ENCODE results near the gene COL27A1.
A peak's percentile ranks its signal among the peaks of the same experiment; 100 is the strongest.
"Not testable (repeated sequence)": the region's sequence is repeated elsewhere in the genome, so short reads cannot be mapped to it uniquely, and the experiment has no call there.

Gene COL27A1

GRCh38 chr9:114314256-114314867 lies 159.0 kb downstream of the COL27A1 start:
- H3K27ac ChIP-seq (ENCODE audit: low read depth, low read length), result no peak overlapping the region
- H2AFZ ChIP-seq (ENCODE audit: low read length, unreplicated experiment), result no peak overlapping the region
- no peaks in the 10 kb centered on the region for H3K27me3 ChIP-seq (ENCODE audit: insufficient read depth, low read length)
- no peak overlapping the region for H3K4me3 ChIP-seq (ENCODE audit: low read depth, low read length)
- H3K79me2 ChIP-seq (ENCODE audit: control insufficient read depth, insufficient read depth, low read length, unreplicated experiment), result no peaks in the 10 kb centered on the region
- H3K4me1 ChIP-seq (ENCODE audit: control insufficient read depth, insufficient read depth, low read length, unreplicated experiment), result no peaks in the 10 kb centered on the region
- no peaks in the 10 kb centered on the region for H3K36me3 ChIP-seq (ENCODE audit: insufficient read depth, low read length)

GRCh38 chr9:114314881-114315722 lies 159.8 kb downstream of the COL27A1 start:
- Histone ChIP-seq H3K4me1 (ENCODE audit: control insufficient read depth, insufficient read depth, low read length, unreplicated experiment) (no peaks in the 10 kb centered on the region), H3K27me3 (ENCODE audit: insufficient read depth, low read length) (no peaks in the 10 kb centered on the region), H3K27ac (ENCODE audit: low read depth, low read length) (no peak overlapping the region), H3K4me3 (ENCODE audit: low read depth, low read length) (no peak overlapping the region), H2AFZ (ENCODE audit: low read length, unreplicated experiment) (no peak overlapping the region), H3K36me3 (ENCODE audit: insufficient read depth, low read length) (no peaks in the 10 kb centered on the region), H3K79me2 (ENCODE audit: control insufficient read depth, insufficient read depth, low read length, unreplicated experiment) (no peaks in the 10 kb centered on the region)

- no peak overlapping the region for H3K4me3 ChIP-seq (ENCODE audit: low read depth, low read length)
- H3K27me3 ChIP-seq (ENCODE audit: insufficient read depth, low read length), result no peaks in the 10 kb centered on the region
- no peaks in the 10 kb centered on the region for H3K79me2 ChIP-seq (ENCODE audit: control insufficient read depth, insufficient read depth, low read length, unreplicated experiment)
- no peaks in the 10 kb centered on the region for H3K4me1 ChIP-seq (ENCODE audit: control insufficient read depth, insufficient read depth, low read length, unreplicated experiment)
- H3K36me3 ChIP-seq (ENCODE audit: insufficient read depth, low read length), result no peaks in the 10 kb centered on the region
- no peak overlapping the region for H2AFZ ChIP-seq (ENCODE audit: low read length, unreplicated experiment)
- H3K27ac ChIP-seq (ENCODE audit: low read depth, low read length), result no peak overlapping the region
Observed at GRCh38 chr9:114315723-114316363, 160.5 kb downstream of the COL27A1 start.

- Histone ChIP-seq H3K4me1 (ENCODE audit: control insufficient read depth, insufficient read depth, low read length, unreplicated experiment) (peaks cover 2% of the 10 kb centered on the region), H3K4me3 (ENCODE audit: low read depth, low read length) (no peak overlapping the region), H2AFZ (ENCODE audit: low read length, unreplicated experiment) (no peak overlapping the region), H3K27me3 (ENCODE audit: insufficient read depth, low read length) (no peaks in the 10 kb centered on the region), H3K27ac (ENCODE audit: low read depth, low read length) (no peak overlapping the region), H3K36me3 (ENCODE audit: insufficient read depth, low read length) (no peaks in the 10 kb centered on the region), H3K79me2 (ENCODE audit: control insufficient read depth, insufficient read depth, low read length, unreplicated experiment) (no peaks in the 10 kb centered on the region)
Observed at GRCh38 chr9:114316605-114317230, 161.4 kb downstream of the COL27A1 start.

- Histone ChIP-seq H2AFZ (ENCODE audit: low read length, unreplicated experiment) (no peak overlapping the region), H3K36me3 (ENCODE audit: insufficient read depth, low read length) (no peaks in the 10 kb centered on the region), H3K27ac (ENCODE audit: low read depth, low read length) (no peak overlapping the region), H3K4me1 (ENCODE audit: control insufficient read depth, insufficient read depth, low read length, unreplicated experiment) (peaks cover 9% of the 10 kb centered on the region), H3K79me2 (ENCODE audit: control insufficient read depth, insufficient read depth, low read length, unreplicated experiment) (no peaks in the 10 kb centered on the region), H3K27me3 (ENCODE audit: insufficient read depth, low read length) (no peaks in the 10 kb centered on the region), H3K4me3 (ENCODE audit: low read depth, low read length) (no peak overlapping the region)
Observed at GRCh38 chr9:114317665-114318357, 162.5 kb downstream of the COL27A1 start.

- Histone ChIP-seq H3K27ac (ENCODE audit: low read depth, low read length) (no peak overlapping the region), H3K4me3 (ENCODE audit: low read depth, low read length) (no peak overlapping the region), H2AFZ (ENCODE audit: low read length, unreplicated experiment) (no peak overlapping the region), H3K79me2 (ENCODE audit: control insufficient read depth, insufficient read depth, low read length, unreplicated experiment) (no peaks in the 10 kb centered on the region), H3K36me3 (ENCODE audit: insufficient read depth, low read length) (no peaks in the 10 kb centered on the region), H3K27me3 (ENCODE audit: insufficient read depth, low read length) (no peaks in the 10 kb centered on the region), H3K4me1 (ENCODE audit: control insufficient read depth, insufficient read depth, low read length, unreplicated experiment) (peaks cover 9% of the 10 kb centered on the region)
Observed at GRCh38 chr9:114318416-114318815, 163.1 kb downstream of the COL27A1 start.

- no peaks in the 10 kb centered on the region for H3K36me3 ChIP-seq (ENCODE audit: insufficient read depth, low read length)
- H3K27ac ChIP-seq (ENCODE audit: low read depth, low read length), result no peak overlapping the region
- H2AFZ ChIP-seq (ENCODE audit: low read length, unreplicated experiment), result no peak overlapping the region
- H3K4me3 ChIP-seq (ENCODE audit: low read depth, low read length), result no peak overlapping the region
- peaks cover 9% of the 10 kb centered on the region for H3K4me1 ChIP-seq (ENCODE audit: control insufficient read depth, insufficient read depth, low read length, unreplicated experiment)
- H3K27me3 ChIP-seq (ENCODE audit: insufficient read depth, low read length), result no peaks in the 10 kb centered on the region
- H3K79me2 ChIP-seq (ENCODE audit: control insufficient read depth, insufficient read depth, low read length, unreplicated experiment), result no peaks in the 10 kb centered on the region
Observed at GRCh38 chr9:114319147-114319546, 163.8 kb downstream of the COL27A1 start.

- H3K79me2 ChIP-seq (ENCODE audit: control insufficient read depth, insufficient read depth, low read length, unreplicated experiment); H3K4me1 ChIP-seq (ENCODE audit: control insufficient read depth, insufficient read depth, low read length, unreplicated experiment); H3K4me3 ChIP-seq (ENCODE audit: low read depth, low read length); H3K27me3 ChIP-seq (ENCODE audit: insufficient read depth, low read length); H3K36me3 ChIP-seq (ENCODE audit: insufficient read depth, low read length); H3K27ac ChIP-seq (ENCODE audit: low read depth, low read length); H2AFZ ChIP-seq (ENCODE audit: low read length, unreplicated experiment): not testable (repeated sequence)
Observed at GRCh38 chr9:114320710-114321109, 165.4 kb downstream of the COL27A1 start.

GRCh38 chr9:114321759-114322158 lies 166.4 kb downstream of the COL27A1 start:
- Histone ChIP-seq H3K4me3 (ENCODE audit: low read depth, low read length) (no peak overlapping the region), H2AFZ (ENCODE audit: low read length, unreplicated experiment) (no peak overlapping the region), H3K36me3 (ENCODE audit: insufficient read depth, low read length) (no peaks in the 10 kb centered on the region), H3K79me2 (ENCODE audit: control insufficient read depth, insufficient read depth, low read length, unreplicated experiment) (no peaks in the 10 kb centered on the region), H3K27me3 (ENCODE audit: insufficient read depth, low read length) (no peaks in the 10 kb centered on the region), H3K27ac (ENCODE audit: low read depth, low read length) (peak overlapping the region; percentile 12; the same call in 1 of the 2 replicates), H3K4me1 (ENCODE audit: control insufficient read depth, insufficient read depth, low read length, unreplicated experiment) (peaks cover 9% of the 10 kb centered on the region)

- H3K36me3 ChIP-seq (ENCODE audit: insufficient read depth, low read length); H2AFZ ChIP-seq (ENCODE audit: low read length, unreplicated experiment); H3K4me1 ChIP-seq (ENCODE audit: control insufficient read depth, insufficient read depth, low read length, unreplicated experiment); H3K79me2 ChIP-seq (ENCODE audit: control insufficient read depth, insufficient read depth, low read length, unreplicated experiment); H3K27me3 ChIP-seq (ENCODE audit: insufficient read depth, low read length); H3K4me3 ChIP-seq (ENCODE audit: low read depth, low read length): not testable (repeated sequence)
- peak overlapping the region; percentile 12; the same call in 1 of the 2 replicates for H3K27ac ChIP-seq (ENCODE audit: low read depth, low read length)
Observed at GRCh38 chr9:114322160-114322818, 167.0 kb downstream of the COL27A1 start.

Measured in ACC112 (cell line).